NCI-H82 treated with DMSO at 0.1 percent for 48 hours (cell line): ENCODE data around the gene ASPN.

ENCODE experiments used
- DNase-seq: peaks from one replicate; lab custom pipeline; 2025; ENCODE audit not compliant: unreplicated experiment; lab: John Stamatoyannopoulos, UW

Gene ASPN

DNA sequence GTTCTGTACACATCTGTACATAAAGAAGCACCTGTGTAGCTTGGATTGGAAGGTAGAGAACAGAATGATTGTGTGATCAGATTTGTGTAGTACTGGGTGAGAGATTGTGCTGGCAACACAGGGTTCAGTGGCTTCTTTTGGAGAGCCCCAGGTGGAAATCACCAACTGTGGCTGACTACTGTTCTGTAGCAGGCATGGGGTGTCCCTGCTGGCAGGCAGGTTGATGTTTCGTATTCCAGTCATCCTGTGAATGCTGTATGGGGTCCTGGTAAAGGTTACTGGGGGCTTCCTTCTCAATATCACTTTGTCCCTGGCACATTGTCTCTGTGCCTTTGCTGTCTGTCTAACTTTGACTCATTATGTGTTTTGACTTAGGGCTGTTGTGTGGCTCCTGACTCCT lies 5.3 kb downstream of the ASPN start:
- DNase-seq: no peak

DNA sequence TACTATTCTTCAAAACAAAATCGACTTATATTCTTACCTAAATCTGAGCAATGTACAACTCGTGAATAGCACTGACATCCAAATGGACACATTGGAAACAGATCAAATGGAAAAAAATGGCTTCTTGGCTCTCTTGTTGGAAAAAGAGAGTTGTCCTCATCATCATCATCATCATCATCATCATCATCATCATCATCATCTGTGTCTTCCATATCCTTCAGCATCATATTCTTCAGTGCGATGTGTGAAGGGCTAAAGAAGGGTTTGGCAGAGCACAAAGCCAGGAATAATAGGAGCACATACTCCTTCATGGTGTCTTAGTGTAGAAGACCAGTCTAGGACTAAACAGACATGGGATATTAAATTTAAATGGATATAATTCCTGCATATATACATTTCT lies 7.7 kb downstream of the ASPN start:
- DNase-seq: no peak

DNA sequence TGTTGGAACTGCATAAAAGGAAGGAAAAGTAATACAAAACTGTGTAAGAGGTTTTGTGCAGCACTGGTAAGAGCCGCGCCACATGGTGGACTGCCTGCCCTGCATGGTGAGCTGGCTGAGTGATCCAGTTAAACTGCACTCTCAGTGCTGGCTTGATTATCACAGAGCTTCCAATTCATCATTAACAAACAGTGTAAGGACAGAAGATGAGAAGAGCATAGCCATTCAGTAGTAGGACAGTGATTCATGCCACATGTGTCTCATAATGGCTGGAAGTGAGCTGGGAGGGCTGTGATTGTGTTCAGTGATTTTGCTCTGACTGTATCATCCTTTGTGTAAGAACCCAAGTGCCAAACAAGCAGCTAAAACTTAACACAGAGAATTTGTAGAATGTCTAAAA lies 14.1 kb downstream of the ASPN start:
- DNase-seq: no peak

- no peak for DNase-seq
Measured at GRCh38 chr9:92467511-92467910, 14.8 kb downstream of the ASPN start.

DNA sequence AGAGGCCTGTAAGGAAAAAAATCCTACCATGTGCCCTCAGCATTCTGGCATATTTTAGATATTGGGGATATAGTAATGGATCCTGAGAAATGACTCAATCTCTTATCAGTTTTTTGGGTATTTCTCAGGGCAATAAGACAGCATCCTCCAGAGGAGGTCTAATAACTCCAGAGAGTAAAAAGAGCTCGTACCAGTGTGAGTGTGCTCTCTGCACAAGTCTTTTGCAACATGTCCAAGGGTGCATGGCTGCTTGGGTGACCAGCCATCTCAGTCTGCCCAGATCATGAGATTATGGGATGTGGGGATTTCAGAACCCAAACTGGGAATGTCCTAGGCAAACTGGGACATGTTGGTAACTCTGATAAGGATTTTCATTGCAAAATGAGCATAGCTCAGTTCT lies 15.3 kb downstream of the ASPN start:
- DNase-seq: no peak

DNA sequence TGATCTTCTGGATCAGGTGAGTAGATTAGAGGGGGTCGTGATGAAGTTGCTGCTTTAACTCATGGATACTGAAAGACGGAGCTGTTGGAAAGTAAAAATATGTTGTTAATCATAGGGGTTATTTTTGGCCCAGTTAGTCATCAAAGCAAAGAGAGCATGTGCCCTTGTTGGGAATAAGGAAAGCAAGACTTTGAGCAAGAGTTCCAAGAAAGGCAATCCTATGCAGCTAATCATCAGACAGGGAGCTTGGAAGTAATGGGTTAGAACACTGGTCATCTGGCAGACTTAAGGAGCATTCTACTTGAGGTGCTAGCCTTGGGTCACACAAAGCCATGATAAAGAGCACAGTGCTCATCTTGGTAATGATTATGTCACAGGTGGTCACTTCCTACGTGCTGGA lies 18.3 kb downstream of the ASPN start:
- DNase-seq: no peak

GRCh38 chr9:92463387-92463786 lies 18.9 kb downstream of the ASPN start:
- DNase-seq: no peak

DNA sequence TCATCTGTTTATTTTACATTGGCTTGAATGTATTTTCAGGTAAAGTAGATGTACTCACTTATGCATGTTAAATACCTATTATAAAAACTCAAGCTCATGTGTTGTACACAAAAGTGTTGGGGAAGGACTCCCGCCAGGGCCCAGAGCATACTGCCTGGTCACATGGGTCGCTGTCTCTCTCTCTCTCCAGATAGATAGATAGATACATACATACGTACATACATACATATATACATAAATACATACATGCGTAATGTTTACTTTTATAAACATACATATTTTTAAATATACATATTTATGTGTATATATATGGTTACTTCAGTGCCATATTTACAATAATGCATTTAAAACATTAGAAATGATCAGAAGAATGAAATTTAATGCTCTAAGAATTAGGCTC lies 24.7 kb downstream of the ASPN start:
- DNase-seq: no peak

DNA sequence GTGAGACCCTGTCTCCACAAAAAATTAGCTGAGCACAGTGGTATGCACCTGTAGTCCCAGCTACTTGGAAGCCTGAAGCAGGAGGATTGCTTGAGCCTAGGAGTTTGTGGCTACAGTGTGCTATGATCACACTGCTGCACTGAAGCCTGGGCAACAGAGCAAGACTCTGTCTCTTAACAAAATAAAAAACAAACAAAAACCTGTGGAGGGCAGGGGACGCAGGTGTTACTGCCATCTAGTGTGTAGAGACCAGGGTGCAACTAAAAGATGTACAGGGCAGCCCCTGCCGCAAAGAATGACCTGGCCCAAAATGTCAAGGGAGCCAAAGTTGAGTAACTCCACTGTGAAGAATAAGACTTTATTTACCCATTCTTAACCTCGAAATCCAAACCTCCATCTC lies 27.1 kb downstream of the ASPN start:
- DNase-seq: no peak

DNA sequence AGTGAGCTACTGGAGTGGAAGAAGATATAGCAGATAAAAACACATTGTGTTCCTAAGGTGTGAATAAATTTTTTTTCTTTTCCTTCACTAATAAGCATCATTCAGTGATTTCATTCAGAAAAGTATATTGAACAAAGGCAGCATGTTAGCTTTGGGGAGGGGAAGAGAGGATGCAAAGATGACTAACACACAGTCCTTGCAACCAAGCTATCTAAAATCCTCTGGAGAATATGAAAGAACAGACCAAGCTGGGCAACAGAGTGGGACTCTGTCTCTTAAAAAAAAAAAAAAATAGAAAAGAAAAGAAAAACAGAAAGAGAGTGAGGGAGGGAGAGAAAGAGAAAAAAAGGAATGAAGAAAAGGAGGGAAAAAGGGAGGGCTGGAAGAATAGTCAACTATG lies 35.8 kb downstream of the ASPN start:
- DNase-seq: no peak

DNA sequence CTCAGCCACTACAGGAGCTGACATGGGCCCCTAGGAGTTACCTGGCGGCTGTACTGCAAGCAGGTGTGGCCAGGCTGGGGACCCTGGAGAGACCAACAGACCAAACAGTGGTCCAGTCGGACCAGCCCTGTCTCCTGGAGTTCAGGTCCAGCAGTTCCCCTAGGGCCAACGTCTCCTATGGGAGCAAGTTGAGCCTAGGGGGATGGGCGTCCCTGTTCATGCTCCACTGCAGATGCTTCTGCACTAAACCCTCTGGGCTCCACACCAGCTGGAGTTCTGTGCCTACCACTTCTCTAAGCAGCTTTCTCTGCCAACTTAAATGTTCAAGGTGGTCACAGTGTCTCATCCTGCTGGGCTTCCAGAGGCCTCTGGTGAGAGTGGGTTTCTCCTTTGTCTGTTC lies 37.5 kb downstream of the ASPN start:
- DNase-seq: no peak

DNA sequence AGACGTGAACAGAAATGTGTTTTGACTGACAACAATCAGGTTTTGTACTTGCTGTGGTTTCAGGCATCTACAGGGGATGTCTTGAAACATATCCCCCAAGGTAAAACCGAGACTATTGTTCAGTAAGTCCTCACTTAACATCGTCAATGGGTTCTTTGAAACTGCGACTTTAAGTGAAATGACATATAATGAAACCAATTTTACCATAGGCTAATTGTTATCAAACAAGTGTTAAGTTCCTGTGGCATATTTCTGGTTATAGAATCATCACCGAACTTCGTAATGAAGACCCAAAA lies 41.6 kb downstream of the ASPN start:
- DNase-seq: no peak

- DNase-seq: no peak
Measured at GRCh38 chr9:92439921-92440750, 42.2 kb downstream of the ASPN start.

DNA sequence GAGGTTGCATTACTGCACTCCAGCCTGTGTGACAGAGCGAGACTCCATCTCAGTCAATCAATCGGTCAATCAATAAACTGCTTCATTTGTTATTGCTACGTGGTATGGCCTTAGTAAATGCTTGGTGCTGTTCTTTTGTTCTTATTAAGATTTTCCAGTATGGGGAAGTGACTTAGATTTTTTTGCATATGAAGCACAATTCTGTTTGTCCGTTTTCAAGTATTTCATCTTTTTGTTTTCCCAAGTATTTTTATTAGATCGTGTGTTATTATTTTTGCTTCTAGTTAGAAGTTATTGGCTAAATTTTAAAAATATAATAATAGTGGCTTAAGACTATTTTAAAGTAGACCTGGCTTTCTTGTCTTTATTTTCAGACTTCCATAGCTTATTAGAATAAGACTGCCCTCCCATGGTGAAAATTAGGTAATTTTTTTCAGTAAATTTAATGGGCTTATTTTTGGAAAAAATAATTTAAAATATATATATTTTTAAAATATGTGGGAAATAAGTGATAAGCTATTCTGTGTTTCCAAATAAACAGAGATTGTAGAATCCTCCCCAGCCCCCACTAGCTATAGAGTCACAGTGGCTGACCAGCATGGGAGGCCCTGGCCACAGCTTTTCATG lies 43.3 kb downstream of the ASPN start:
- DNase-seq: no peak

DNA sequence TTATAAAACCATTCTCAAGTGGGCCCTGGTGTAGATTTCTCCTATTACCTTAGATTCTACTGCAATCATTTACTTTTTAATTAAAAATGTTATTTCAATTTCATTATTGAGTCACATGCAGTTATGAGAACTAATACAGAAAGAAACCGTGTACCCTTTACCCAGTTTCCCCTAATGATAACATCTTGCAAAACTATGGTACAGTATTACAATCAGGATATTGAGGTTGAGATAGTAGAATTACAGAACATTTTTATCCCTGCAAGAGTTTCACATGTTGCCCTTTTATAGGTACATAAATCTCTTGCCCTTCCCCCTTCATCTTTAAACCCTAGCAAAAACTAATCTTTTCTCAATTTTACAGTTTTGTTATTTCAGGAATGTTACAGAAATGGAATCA lies 47.0 kb downstream of the ASPN start:
- DNase-seq: no peak

- no peak for DNase-seq
Measured at GRCh38 chr9:92432972-92433548, 49.2 kb downstream of the ASPN start.

GRCh38 chr9:92432350-92432749 lies 50.0 kb downstream of the ASPN start:
- no peak for DNase-seq

GRCh38 chr9:92429836-92430235 lies 52.5 kb downstream of the ASPN start:
- peak; percentile 58 for DNase-seq

DNA sequence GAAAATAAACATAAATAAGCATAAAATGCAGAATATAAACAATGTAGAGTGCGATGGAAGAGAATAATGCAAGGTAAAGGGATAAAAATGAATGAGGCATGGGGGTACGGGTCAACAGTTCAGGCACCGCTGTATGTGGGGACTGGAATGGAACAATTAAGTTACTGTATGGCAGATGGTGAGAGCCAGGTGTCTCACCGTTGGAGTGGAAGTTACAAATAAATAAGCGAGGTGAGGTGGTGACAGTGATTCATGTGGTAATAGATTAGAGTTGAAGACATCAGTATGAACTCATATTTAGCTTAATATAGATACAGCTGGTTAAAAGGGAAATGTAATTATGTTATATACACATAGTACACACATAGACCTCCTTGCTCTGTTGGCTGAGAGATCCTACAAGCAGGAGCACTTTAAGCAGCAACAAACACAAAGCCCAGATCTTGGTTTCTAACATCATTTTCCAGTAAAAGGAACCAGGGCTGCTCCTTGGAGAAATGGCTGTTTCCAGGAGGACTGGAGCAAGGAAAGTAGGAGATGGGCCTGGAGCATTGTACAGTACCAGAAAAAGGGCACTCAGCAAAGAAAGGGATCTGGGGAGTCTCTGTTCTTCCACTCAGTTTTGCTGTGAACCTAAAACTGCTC lies 55.7 kb downstream of the ASPN start:
- peak; percentile 55 for DNase-seq

GRCh38 chr9:92425474-92425873 lies 56.8 kb downstream of the ASPN start:
- DNase-seq: no peak

DNA sequence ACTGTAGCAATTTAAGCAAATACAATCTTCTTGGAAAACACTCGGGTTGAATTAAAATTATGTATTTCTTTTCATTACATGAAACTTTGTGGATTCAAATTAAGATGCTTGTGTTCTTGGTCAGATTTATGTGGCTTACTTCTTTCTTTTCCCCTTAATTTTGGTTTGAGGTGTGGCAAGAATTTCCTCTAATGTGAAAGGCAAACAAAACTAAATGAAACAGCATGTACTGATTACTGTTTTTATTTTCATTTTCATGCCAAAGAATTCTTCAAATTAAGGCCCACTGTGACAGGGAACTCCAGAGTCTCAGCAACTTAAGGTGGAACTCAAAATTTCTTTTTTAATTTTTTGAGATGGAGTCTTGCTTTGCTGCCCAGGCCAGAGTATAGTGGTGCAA lies 58.0 kb downstream of the ASPN start, which contains the start of gene OMD:
OMD (minus strand) TSS at position 132 of the 400 bp plus-strand sequence. CDS start 6,913 bp downstream, outside the sequence.
- no peak for DNase-seq

DNA sequence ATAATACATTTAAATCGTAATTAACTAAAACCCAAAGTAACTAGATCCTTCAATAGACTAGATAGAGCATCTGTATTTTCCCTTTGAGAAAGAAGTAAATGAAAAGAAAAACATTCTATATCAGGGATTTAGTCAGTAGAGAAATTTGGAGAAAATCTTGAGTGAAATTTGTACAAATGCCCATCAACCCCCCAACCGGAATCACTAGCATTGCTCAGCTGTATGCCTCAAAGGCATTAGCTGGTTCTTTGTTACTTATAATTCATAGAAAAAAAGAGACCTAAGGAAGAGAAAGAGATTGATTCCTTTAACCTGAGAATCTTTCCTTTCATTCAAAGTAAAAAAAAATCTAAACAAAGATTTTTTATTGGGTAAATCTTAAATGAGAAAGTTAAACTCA lies 58.7 kb downstream of the ASPN start:
- no peak for DNase-seq
